ENCODE results near the gene MFSD1.

DNA sequence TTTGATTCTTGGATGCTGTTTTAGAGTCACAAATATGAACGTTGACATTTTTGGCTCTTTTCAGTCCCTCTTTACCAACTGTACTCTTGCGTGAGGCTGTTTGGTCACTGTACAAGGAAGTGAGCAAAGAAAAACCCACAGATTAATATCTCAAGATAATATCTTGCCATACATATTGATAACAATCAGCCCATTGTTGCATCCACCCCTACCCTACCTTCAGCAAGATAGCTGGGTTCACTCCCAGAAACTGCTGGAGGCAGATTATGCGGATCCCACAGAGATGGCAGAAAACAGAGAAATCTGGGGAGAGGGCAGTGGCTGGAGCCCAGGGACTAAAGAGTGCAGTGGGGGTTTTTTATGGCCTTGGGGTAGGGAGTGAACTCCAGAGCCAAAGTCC is 29.9 kb upstream of the MFSD1 start:
- TF ChIP-seq, protein P1, sequence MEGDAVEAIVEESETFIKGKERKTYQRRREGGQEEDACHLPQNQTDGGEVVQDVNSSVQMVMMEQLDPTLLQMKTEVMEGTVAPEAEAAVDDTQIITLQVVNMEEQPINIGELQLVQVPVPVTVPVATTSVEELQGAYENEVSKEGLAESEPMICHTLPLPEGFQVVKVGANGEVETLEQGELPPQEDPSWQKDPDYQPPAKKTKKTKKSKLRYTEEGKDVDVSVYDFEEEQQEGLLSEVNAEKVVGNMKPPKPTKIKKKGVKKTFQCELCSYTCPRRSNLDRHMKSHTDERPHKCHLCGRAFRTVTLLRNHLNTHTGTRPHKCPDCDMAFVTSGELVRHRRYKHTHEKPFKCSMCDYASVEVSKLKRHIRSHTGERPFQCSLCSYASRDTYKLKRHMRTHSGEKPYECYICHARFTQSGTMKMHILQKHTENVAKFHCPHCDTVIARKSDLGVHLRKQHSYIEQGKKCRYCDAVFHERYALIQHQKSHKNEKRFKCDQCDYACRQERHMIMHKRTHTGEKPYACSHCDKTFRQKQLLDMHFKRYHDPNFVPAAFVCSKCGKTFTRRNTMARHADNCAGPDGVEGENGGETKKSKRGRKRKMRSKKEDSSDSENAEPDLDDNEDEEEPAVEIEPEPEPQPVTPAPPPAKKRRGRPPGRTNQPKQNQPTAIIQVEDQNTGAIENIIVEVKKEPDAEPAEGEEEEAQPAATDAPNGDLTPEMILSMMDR (IDR thresholded peaks at IDR 0.05) = no peak
- no peak for TF ChIP-seq EZH2 (IDR thresholded peaks at IDR 0.05)
- no peak for TF ChIP-seq EZH2phosphoT487 (IDR thresholded peaks at IDR 0.05)
